ENCODE results near the gene ZNF451.
A peak's percentile ranks its signal among the peaks of the same experiment; 100 is the strongest.
"Not testable (repeated sequence)": the region's sequence is repeated elsewhere in the genome, so short reads cannot be mapped to it uniquely, and the experiment has no call there.

The ZNF451 gene

GRCh38 chr6:57089687-57090457, at the start of gene ZNF451:
Gene ZNF451, plus strand, starts transcription at chr6:57090188. Its CDS starts 66 bp downstream, at chr6:57090254.
- peak; percentile 95 to 97 for DNase-seq (ENCODE audit: low read depth in 2 of 2)

GRCh38 chr6:57044061-57044460, 45.9 kb upstream of the ZNF451 start:
- DNase-seq (ENCODE audit: low read depth in 2 of 2), result not testable (repeated sequence)

DNA sequence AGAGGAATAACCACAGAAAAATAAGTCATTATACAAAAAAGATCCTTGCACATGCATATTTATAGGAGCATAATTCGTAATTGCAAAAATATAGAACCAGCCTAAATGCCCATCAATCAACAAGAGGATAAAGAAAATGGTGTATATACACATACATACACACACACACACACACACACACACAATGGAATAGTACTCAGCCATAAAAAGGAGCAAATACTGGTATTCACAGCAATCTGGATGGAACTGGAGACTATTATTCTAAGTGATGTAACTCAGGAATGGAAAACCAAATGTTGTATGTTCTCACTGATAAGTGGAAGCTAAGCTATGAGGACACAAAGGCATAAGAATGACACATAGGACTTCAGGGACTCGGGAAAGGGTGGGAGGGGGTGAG, 45.4 kb upstream of the ZNF451 start:
- DNase-seq (ENCODE audit: low read depth in 2 of 2), result no peak

- peak; percentile 66 to 84 for DNase-seq (ENCODE audit: low read depth in 2 of 2)
Measured at GRCh38 chr6:57046332-57047256, 43.4 kb upstream of the ZNF451 start, which contains the start of gene KIAA1586. Gene KIAA1586, plus strand, starts transcription at chr6:57046693. Its CDS starts 63 bp downstream, at chr6:57046756.

DNA sequence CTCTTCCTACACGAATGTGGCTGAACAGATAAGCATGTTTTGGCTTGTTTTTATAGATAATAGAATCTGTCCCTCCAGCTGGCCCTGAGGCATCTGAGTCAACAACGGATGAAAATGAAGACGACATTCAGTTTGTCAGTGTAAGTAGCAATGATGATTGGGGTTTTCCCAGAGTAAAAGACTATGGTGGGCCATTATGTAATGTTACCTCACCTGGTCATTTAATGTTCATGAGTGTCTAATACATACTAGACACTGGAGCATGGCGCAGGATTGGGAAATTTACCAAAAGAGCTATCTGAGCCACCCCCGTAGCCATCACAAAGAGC, 42.8 kb upstream of the ZNF451 start:
- DNase-seq (ENCODE audit: low read depth in 2 of 2), result not testable (repeated sequence)

GRCh38 chr6:57047859-57048258, 42.1 kb upstream of the ZNF451 start:
- DNase-seq (ENCODE audit: low read depth in 2 of 2), result not testable (repeated sequence)

GRCh38 chr6:57048577-57048976, 41.4 kb upstream of the ZNF451 start:
- no peak for DNase-seq (ENCODE audit: low read depth in 2 of 2)

- DNase-seq (ENCODE audit: low read depth in 2 of 2), result no peak
Measured at GRCh38 chr6:57063847-57064246, 26.1 kb upstream of the ZNF451 start.

GRCh38 chr6:57064809-57065208, 25.2 kb upstream of the ZNF451 start:
- DNase-seq (ENCODE audit: low read depth in 2 of 2), result no peak

GRCh38 chr6:57068061-57068460, 21.9 kb upstream of the ZNF451 start:
- DNase-seq (ENCODE audit: low read depth in 2 of 2), result no peak

GRCh38 chr6:57069228-57069627, 20.8 kb upstream of the ZNF451 start:
- DNase-seq (ENCODE audit: low read depth in 2 of 2), result no peak

DNA sequence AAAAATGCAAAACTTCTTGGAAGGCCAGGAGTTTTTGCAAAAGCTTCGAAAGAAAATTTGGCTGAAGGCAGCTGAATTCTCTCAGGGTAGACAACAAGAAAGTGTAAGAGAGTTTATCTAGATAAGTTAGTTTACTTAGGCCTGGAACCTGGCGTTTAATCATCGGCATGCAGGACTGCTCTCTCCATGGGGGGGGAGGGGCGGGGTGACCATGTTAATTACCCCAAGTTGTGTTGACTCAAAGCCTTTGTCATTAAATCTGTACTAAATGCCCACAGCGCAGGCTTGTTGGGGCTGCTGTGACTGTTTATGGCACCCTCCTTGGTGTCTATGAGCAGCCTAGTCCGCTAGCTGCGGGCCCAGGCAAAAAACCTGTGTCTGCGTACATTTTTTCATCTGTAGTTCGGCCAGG, 20.1 kb upstream of the ZNF451 start:
- DNase-seq (ENCODE audit: low read depth in 2 of 2), result no peak

GRCh38 chr6:57072108-57072507, 17.9 kb upstream of the ZNF451 start:
- DNase-seq (ENCODE audit: low read depth in 2 of 2), result no peak

GRCh38 chr6:57074383-57074782, 15.6 kb upstream of the ZNF451 start:
- no peak for DNase-seq (ENCODE audit: low read depth in 2 of 2)

DNA sequence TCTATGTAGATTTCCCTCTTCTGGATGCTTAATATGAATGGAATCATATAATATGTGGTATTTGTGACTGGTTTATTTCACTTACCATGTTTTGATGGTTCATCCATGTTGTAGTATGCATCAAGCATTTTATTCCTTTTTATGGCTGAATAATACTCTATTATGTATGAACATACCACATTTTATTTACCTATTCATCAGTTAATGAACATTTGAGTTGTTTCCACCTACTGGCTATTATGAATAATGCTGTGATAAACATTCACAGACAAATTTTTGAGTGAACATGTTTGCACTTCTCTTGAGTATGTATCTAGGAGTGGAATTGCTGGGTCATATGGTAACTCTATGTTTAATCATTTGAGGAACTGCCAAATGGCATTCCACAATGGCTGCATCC, 14.9 kb upstream of the ZNF451 start:
- no peak for DNase-seq (ENCODE audit: low read depth in 2 of 2)

- no peak for DNase-seq (ENCODE audit: low read depth in 2 of 2)
Measured at GRCh38 chr6:57078531-57079207, 11.3 kb upstream of the ZNF451 start.

- no peak for DNase-seq (ENCODE audit: low read depth in 2 of 2)
Measured at GRCh38 chr6:57085471-57085870, 4.5 kb upstream of the ZNF451 start.

DNA sequence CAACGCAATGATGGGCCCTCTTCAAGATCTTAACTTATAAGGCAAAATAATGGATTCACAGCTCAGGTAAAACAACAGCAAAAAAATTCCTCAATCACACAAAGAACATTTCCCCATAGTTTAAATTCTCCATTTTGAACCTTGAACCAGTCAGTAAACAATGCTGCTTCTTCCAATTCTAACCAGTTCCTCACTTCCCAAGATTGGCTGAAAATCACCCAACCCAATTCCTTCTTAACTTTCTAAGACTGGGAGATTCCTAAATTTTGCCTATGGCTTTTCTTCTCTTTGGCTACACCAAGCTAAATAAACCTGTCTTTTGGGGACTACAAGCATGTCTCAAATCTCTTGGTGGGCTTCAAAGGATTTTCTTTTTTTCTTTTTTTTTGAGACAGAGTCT, 3.1 kb upstream of the ZNF451 start:
- no peak for DNase-seq (ENCODE audit: low read depth in 2 of 2)

DNA sequence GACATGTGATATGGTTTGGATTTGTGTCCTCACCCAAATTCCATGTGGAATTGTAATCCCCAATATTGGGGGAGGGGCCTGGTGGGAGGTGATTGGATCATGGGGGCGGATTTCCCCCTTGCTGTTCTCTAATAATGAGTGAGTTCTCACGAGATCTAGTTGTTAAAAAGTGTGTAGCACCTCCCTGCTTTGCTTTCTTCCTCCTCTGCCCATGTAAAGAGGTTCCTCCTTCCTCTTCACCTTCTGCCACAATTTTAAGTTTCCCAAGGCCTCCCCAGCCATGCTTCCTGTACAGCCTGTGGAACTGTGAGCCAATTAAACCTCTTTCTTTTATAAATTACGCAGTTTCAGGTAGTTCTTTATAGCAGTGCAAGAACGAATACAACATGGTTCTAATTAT, 2.1 kb upstream of the ZNF451 start:
- no peak for DNase-seq (ENCODE audit: low read depth in 2 of 2)

GRCh38 chr6:57089265-57089664, 723 bp upstream of the ZNF451 start:
- no peak for DNase-seq (ENCODE audit: low read depth in 2 of 2)

DNA sequence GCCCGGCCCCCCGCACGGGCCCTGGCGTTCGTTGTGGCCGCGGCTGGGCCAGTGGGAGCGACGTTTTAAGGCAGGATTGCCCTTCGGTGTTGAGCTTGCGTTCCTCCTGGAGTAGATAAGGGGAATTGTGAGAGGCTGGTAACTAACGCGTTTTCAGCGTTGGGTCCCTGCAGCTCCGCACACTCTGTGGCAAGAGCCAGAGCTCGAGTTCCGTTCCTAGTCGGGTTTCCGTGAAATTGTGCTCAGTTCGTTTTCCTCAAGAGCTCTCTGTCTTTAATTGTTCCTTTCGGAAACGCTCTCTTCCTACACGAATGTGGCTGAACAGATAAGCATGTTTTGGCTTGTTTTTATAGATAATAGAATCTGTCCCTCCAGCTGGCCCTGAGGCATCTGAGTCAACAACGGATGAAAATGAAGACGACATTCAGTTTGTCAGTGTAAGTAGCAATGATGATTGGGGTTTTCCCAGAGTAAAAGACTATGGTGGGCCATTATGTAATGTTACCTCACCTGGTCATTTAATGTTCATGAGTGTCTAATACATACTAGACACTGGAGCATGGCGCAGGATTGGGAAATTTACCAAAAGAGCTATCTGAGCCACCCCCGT, 575 bp downstream of the ZNF451 start:
- DNase-seq (ENCODE audit: low read depth in 2 of 2), result not testable (repeated sequence)

- DNase-seq (ENCODE audit: low read depth in 2 of 2), result not testable (repeated sequence)
Measured at GRCh38 chr6:57091375-57091774, 1.4 kb downstream of the ZNF451 start.
